SH-SY5Y (cell line): Measurements from ENCODE around the gene RFC2.

Source experiments
- GATA2 ChIP-seq: IDR thresholded peaks from 2 replicates; pipeline ENCODE4 v1.6.1; 2011; ENCODE audit warnings: mild to moderate bottlenecking, low read depth, low read length
- GATA3 ChIP-seq: IDR thresholded peaks from 2 replicates; pipeline ENCODE4 v1.6.1; 2011; ENCODE audit warnings: low read depth, mild to moderate bottlenecking, low read length, moderate library complexity

DNA sequence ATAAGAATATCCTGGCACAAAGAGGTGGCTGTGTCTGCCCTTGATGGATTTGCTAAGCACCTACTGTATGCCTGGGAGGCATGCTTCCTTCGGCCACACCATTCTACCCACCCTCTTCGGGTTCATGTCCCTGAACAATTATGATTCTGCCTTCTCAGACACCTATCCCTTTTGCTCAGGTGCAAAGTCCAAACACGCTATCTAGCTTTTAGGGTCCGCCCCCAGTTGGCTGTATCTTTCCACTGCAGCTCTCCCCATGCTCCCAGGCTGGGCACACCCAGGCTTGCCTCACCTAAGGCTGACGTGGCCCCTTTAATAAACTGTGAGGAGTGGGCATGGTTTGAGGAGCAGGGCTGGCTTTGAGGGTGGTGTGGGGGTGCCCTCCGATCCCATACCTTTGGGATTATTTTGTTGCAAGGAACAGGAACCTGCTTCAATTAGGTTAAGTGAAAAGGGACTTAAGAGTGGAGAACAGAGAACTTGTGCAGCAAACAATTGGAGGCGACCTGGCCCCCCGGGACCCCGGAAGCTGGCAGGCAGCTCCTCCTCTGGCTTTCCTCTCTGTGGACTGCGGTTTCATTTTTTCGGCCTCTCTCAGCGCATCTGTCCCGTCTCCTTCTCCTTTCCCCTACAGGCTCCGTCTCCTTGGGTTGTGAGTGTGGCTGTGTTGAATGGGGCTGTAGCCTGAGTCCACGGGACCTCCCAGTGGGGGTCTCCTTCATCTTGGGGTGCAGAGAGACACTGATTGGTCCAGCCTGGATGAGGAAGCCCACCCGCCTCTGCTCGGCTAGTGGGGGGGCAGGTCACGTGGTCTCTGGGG, 38.8 kb upstream of the RFC2 start:
- TF ChIP-seq GATA2 (no peak), GATA3 (no peak)
